HEK293T (cell line): ENCODE data around the gene BTN3A1.
"Not testable (repeated sequence)": the region's sequence is repeated elsewhere in the genome, so short reads cannot be mapped to it uniquely, and the experiment has no call there.

ENCODE experiments used
- CTCF ChIA-PET: fragments of 350-600 bp; formaldehyde crosslinking; extraction: SDS; loops from one replicate; lab custom pipeline; 2021; ENCODE audit warnings: antibody characterized with exemption, inconsistent platforms; lab: Yijun Ruan, JAX
- POLR2A ChIA-PET: fragments of 350-600 bp; formaldehyde crosslinking; extraction: SDS; loops from one replicate; lab custom pipeline; 2020; ENCODE audit warnings: antibody characterized with exemption, inconsistent platforms; lab: Yijun Ruan, JAX
- DNase-seq: peaks from one replicate; pipeline ENCODE4 v3.0.0; 2012; ENCODE audit warnings: mixed read lengths; ENCODE audit errors: extremely low spot score
- ARNT ChIP-seq: fragments of 450-650 bp; IDR thresholded peaks from 2 replicates; pipeline ENCODE4 v1.6.1; 2017; ENCODE audit warnings: mild to moderate bottlenecking
- BHLHE40 ChIP-seq: fragments of 450-650 bp; IDR thresholded peaks from 2 replicates; pipeline ENCODE4 v1.6.1; 2016; ENCODE audit warnings: mild to moderate bottlenecking, moderate library complexity, borderline replicate concordance
- CTBP1 ChIP-seq: fragments of 450-650 bp; IDR thresholded peaks from 2 replicates; pipeline ENCODE4 v1.6.1; 2016; ENCODE audit warnings: borderline replicate concordance
- ELF4 ChIP-seq: fragments of 450-650 bp; IDR thresholded peaks from 2 replicates; pipeline ENCODE4 v1.6.1; 2017; ENCODE audit warnings: antibody characterized with exemption
- FOXA1 ChIP-seq: fragments of 450-650 bp; IDR thresholded peaks from 2 replicates; pipeline ENCODE4 v1.6.1; 2016; ENCODE audit warnings: mild to moderate bottlenecking
- FOXK2 ChIP-seq: fragments of 450-650 bp; IDR thresholded peaks from 2 replicates; pipeline ENCODE4 v1.6.1; 2016; ENCODE audit warnings: mild to moderate bottlenecking
- FOXM1 ChIP-seq: fragments of 450-650 bp; IDR thresholded peaks from 2 replicates; pipeline ENCODE4 v1.6.1; 2017; ENCODE audit warnings: mild to moderate bottlenecking, borderline replicate concordance
- HDGF ChIP-seq: fragments of 450-650 bp; IDR thresholded peaks from 2 replicates; pipeline ENCODE4 v1.6.1; 2017; ENCODE audit warnings: antibody characterized with exemption, borderline replicate concordance
- L3MBTL2 ChIP-seq: fragments of 450-650 bp; conservative IDR thresholded peaks from 2 replicates; pipeline ENCODE4 v1.6.1; 2016; ENCODE audit warnings: mild to moderate bottlenecking
- LEF1 ChIP-seq: fragments of 450-650 bp; IDR thresholded peaks from 2 replicates; pipeline ENCODE4 v1.6.1; 2017; ENCODE audit warnings: mild to moderate bottlenecking, borderline replicate concordance
- NFRKB ChIP-seq: fragments of 450-650 bp; IDR thresholded peaks from 2 replicates; pipeline ENCODE4 v1.6.1; 2016; ENCODE audit warnings: mild to moderate bottlenecking, moderate library complexity
- PKNOX1 ChIP-seq: fragments of 450-650 bp; IDR thresholded peaks from 2 replicates; pipeline ENCODE4 v1.6.1; 2016
- SP1 ChIP-seq: fragments of 450-650 bp; IDR thresholded peaks from 2 replicates; pipeline ENCODE4 v1.6.1; 2017
- SUZ12 ChIP-seq: fragments of 450-650 bp; IDR thresholded peaks from 2 replicates; pipeline ENCODE4 v1.6.1; 2016; ENCODE audit warnings: mild to moderate bottlenecking
- TARDBP ChIP-seq: fragments of 450-650 bp; IDR thresholded peaks from 2 replicates; pipeline ENCODE4 v1.6.1; 2016
- ZNF384 ChIP-seq: fragments of 450-650 bp; IDR thresholded peaks from 2 replicates; pipeline ENCODE4 v1.6.1; 2016

BTN3A1 gene

GRCh38 chr6:26430787-26431186, 28.7 kb downstream of the BTN3A1 start:
- TF ChIP-seq ARNT = no peak
- TF ChIP-seq L3MBTL2 = no peak
- TF ChIP-seq LEF1 = no peak
- TF ChIP-seq BHLHE40 = no peak
- no peak for TF ChIP-seq PKNOX1
- TF ChIP-seq TARDBP = no peak
- no peak for TF ChIP-seq FOXA1
- no peak for TF ChIP-seq NFRKB
- TF ChIP-seq SUZ12 = no peak
- TF ChIP-seq ZNF384 = no peak
- no peak for TF ChIP-seq HDGF
- TF ChIP-seq FOXK2 = no peak
- TF ChIP-seq FOXM1 = no peak
- no peak for TF ChIP-seq CTBP1
- DNase-seq = no peak
- ChIA-PET POLR2A (no interaction called here), CTCF (no interaction called here)

GRCh38 chr6:26431258-26432172, 29.4 kb downstream of the BTN3A1 start:
- POLR2A ChIA-PET = no interaction called here
- CTCF ChIA-PET = interaction anchor here (0.6 kb wide), 1 partner anchor 366 kb away, joined by 3 read pairs; no protein-coding TSS in a partner anchor
- TF ChIP-seq TARDBP (no peak), SP1 (no peak), L3MBTL2 (no peak), SUZ12 (no peak), ZNF384 (no peak), FOXK2 (no peak), FOXM1 (no peak), NFRKB (no peak), ARNT (no peak), BHLHE40 (no peak), FOXA1 (no peak), ELF4 (no peak)
- DNase-seq = no peak

- ChIA-PET CTCF (interaction anchor here (0.6 kb wide), 1 partner anchor 367 kb away, joined by 3 read pairs; no protein-coding TSS in a partner anchor), POLR2A (no interaction called here)
Observed at GRCh38 chr6:26432627-26433201, 30.6 kb downstream of the BTN3A1 start.

DNA sequence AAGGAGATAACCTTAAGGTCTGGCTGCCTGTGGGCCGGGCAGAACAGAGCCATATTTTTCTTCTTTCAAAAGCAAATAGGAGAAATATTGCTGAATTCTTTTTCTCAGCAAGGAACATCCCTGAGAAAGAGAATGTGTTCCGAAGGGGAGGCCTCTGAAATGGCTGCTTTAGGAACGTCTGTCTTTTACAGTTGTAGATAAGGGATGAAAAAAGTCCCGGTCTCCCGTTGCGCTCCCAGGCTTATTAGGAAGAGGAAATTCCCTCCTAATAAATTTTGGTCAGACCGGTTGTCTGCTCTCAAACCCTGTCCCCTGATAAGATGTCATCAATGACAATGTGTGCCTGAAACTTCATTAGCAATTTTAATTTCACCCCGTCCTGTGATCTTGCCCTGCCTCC, 31.6 kb downstream of the BTN3A1 start:
- POLR2A ChIA-PET, CTCF ChIA-PET, DNase-seq: not testable (repeated sequence)

More at GRCh38 chr6:26432627-26433201, 30.6 kb downstream of the BTN3A1 start:
- TF ChIP-seq NFRKB (no peak), ELF4 (no peak), LEF1 (no peak), CTBP1 (no peak), SUZ12 (no peak), FOXM1 (no peak), L3MBTL2 (no peak), HDGF (no peak), PKNOX1 (no peak), BHLHE40 (no peak), FOXK2 (no peak), TARDBP (no peak), ZNF384 (no peak), SP1 (no peak), FOXA1 (no peak), ARNT (no peak)
- DNase-seq = no peak

- TF ChIP-seq CTBP1 = no peak
- TF ChIP-seq HDGF = no peak
- no peak for TF ChIP-seq PKNOX1
- no peak for TF ChIP-seq ELF4
- TF ChIP-seq SP1 = no peak
- POLR2A ChIA-PET = no interaction called here
- DNase-seq = no peak
- CTCF ChIA-PET = no interaction called here
Observed at GRCh38 chr6:26436018-26436417, 33.9 kb downstream of the BTN3A1 start.

GRCh38 chr6:26437550-26437949, 35.5 kb downstream of the BTN3A1 start:
- ChIA-PET POLR2A (no interaction called here), CTCF (no interaction called here)
- TF ChIP-seq FOXA1 = no peak
- no peak for TF ChIP-seq PKNOX1
- TF ChIP-seq NFRKB = no peak
- no peak for TF ChIP-seq CTBP1
- TF ChIP-seq ZNF384 = no peak
- no peak for TF ChIP-seq L3MBTL2
- no peak for TF ChIP-seq SP1
- no peak for TF ChIP-seq BHLHE40
- TF ChIP-seq LEF1 = no peak
- no peak for TF ChIP-seq FOXK2
- TF ChIP-seq SUZ12 = no peak
- TF ChIP-seq HDGF = no peak
- no peak for TF ChIP-seq TARDBP
- no peak for TF ChIP-seq ELF4
- TF ChIP-seq FOXM1 = no peak
- no peak for TF ChIP-seq ARNT
- no peak for DNase-seq
